LNCAP (cell line): ENCODE results near the gene DGCR2.

Experiments used
- TF ChIP-seq, protein P1 (sequence below): fragments of 450-650 bp; IDR thresholded peaks from 2 replicates; pipeline ENCODE4 v1.5.1; 2017; ENCODE audit warnings: mild to moderate bottlenecking

DGCR2 gene

DNA sequence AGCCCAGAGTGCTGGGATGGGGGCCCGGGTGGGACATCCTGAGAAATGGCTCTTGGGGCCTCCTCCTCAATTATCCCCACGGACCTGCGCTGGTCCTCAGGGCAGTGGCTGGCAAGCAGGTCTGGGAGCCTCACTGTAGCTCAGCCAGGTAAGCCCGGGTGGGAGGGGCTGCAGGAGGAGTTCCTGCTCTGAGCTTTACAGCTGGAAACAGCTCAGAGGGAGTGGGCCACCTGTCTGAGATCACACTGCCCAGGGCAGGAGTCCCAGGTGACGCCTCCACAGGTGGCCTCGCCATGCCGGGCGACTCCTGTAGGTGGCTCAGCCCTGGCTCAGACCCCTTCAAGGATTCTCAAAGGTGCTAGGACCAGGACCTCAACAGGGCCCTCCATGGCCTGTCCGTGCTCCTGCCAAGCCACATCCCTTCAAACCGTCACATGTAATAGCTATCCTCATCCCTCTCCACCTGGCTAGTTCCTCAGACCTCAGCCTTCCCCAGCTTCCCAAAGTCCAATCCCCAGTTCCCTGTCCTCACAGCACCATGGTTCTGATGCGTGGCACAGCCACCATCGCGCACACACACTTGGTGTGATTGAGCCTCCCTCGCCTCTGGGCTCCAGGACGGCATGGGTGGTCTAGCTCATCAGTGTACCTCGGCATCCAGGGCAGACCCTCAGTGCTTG lies 5.3 kb upstream of the DGCR2 start:
- TF ChIP-seq, protein P1, sequence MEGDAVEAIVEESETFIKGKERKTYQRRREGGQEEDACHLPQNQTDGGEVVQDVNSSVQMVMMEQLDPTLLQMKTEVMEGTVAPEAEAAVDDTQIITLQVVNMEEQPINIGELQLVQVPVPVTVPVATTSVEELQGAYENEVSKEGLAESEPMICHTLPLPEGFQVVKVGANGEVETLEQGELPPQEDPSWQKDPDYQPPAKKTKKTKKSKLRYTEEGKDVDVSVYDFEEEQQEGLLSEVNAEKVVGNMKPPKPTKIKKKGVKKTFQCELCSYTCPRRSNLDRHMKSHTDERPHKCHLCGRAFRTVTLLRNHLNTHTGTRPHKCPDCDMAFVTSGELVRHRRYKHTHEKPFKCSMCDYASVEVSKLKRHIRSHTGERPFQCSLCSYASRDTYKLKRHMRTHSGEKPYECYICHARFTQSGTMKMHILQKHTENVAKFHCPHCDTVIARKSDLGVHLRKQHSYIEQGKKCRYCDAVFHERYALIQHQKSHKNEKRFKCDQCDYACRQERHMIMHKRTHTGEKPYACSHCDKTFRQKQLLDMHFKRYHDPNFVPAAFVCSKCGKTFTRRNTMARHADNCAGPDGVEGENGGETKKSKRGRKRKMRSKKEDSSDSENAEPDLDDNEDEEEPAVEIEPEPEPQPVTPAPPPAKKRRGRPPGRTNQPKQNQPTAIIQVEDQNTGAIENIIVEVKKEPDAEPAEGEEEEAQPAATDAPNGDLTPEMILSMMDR, result no peak

DNA sequence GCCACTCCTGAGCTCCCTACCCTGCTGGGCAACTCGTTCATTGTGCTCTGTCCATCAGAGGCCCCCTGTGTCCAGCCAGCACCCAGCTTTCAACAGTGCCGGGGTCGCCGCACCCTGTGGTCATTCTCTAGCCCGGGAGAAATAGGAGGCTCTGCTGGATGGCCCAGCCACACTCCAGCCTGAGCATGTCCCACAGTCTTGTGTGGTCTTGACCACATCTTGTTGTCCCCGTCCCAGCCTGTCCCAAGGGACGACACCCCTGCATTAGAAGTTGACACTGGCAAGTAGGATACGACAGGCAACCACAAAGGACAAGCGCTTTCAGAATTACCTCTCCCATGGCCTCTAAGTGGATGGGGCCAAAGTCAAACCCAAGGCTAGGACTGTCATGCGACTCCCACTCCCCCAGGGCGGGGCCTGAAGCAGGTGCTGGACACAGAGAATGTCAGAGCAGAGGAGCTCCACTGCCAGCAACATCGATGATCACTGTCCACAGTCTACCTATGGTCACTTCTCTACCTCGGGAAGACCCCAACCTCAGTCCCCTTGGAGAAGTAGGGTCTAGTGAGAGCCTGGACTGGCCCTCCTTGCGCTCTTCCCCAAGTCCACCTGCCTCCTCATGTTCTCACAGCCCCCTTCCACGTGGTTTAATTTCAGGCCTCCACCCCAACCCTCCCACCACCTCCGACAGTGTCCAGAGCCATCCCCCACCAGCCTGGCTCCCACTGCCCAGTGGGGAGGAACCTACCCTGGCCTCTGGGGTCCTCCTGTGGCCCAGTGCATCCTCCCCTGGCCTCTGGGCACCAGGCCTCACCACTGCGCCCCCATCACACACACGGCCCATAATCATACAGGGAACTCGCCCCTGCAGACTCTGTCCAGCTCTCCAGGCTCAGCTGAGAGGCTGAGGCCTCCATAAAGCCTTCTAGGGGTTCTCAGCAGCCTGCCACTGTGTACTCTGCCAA lies 4.4 kb upstream of the DGCR2 start:
- TF ChIP-seq, protein P1, result no peak

DNA sequence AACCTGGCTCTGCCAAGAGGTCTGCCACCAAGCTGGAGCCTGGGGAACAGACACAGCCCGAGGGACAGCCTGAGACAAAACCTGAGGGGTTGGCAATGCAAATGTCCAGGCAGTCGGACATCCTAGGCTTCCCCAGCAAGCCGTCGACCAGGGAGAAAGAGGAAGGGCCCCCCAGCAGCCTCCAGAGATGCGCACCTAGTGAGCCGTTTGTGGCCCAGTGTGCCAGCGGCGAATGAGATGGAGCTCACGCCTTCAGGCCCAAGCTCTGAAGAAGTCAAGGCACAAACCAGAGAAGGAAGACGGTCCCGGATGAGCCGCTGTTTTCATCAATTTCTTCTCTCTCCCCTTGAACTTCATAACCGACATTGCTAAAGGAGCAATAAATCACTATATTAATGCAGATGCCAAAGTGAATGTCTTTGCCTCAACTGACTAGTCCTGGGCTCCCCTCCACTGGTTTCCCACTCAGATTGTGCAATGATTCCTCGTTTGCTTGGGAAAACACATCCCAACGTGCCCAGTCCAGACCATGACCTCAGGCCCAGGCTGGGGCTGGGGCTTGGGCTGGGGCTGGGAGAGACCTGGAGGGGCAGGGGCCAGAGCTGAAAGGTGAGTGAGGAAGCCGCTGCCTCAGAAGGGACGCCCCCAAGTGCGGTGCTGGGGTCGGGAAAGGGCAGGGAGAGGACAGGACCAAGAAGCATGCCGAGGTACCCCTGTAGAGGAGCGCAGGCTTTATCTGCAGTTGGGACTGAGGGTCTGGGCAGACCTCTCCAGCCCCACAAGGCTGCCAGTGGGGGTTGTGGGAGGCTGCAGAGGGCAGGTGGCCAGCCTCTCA lies 3.5 kb upstream of the DGCR2 start:
- TF ChIP-seq, protein P1, result no peak

DNA sequence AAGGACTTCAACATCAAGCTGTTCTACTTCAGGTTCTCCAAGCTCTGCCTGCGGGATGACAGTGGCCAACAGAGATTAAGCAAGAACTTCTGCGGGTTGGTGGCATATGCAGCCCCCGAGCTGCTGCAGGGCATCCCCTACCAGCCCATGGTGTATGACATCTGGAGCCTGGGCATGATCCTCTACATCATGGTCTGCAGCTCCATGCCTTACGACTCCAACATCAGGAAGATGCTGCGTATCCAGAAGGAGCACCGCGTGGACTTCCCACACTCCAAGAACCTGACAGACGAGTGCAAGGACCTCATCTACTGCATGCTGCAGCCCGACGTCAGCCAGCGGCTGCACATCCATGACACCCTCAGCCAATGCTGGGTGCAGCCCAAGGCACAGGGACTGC lies 2.8 kb upstream of the DGCR2 start:
- TF ChIP-seq, protein P1, result no peak

DNA sequence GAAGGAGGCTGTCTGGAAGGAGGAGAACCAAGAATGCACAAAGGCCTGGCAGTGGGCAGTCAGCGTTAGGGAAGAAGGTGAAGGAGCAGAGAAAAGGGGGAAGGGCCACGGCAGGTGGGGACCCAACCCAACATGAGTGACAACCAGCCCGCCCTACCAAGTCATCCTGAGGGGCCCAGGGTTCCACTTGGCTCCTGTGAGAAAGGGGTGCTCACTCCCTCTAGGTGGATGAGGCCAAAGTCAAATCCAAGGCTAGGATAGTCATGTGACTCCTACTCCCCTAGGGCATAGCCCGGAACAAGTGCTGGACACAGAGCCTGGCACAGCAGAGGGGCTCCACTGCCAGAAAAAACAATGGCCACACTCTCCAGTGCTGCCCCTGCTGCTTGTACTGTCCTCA lies 2.2 kb upstream of the DGCR2 start:
- TF ChIP-seq, protein P1, result no peak

DNA sequence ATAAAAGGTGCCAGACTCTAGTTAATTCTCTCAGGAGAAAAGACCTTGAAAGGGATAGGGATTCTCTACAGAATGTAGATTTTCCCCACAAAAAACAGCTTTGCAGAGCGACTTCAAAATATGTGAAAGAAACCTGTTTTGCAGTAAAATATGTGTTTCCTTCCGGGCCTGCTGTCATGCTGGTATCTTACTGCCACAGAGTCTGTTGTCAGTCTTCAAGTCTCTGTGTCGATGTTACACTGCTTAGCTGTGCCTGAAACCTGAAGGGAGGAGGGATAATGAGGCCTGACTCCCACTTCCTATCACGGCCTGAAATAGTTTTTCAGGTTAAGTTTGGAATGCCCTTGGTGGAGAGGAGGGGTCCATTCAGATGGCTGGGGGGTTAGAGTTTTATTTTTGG lies 1.7 kb upstream of the DGCR2 start:
- TF ChIP-seq, protein P1, result no peak
